CD8-positive, alpha-beta memory T cell (primary cell): ENCODE results near the gene SCG5. TPM values are rescaled to one million over a fixed set of nuclear protein-coding genes. Genes with fewer than 3 reads are reported as not detected.

Experiments
- CTCF ChIA-PET: fragments of 350-600 bp; sonication (Branson Sonifier 250); formaldehyde crosslinking; loops from one replicate; lab custom pipeline; 2021; ENCODE audit warnings: antibody characterized with exemption; lab: Charles Lee
- POLR2A ChIA-PET: fragments of 350-600 bp; sonication (Branson Sonifier 250); formaldehyde crosslinking; loops from one replicate; lab custom pipeline; 2021; ENCODE audit warnings: antibody characterized with exemption; lab: Charles Lee
- DNase-seq, 5 donors: peaks; one replicate each; pipeline versions ENCODE4 v3.0.0 to v3.0.0-alpha.2; 2020 to 2022; ENCODE audit warnings: mixed read lengths in 1 of 5
- H3K27ac ChIP-seq: one replicate; pipeline ENCODE4 v1.7.0; 2013; ENCODE audit warnings: low read depth, mild to moderate bottlenecking, low read length, moderate library complexity
- H3K27me3 ChIP-seq: 2 replicates; pipeline ENCODE4 v1.7.0; 2013; ENCODE audit warnings: low read length, mild to moderate bottlenecking; ENCODE audit not compliant: insufficient read depth, poor library complexity, severe bottlenecking
- H3K36me3 ChIP-seq: 2 replicates; pipeline ENCODE4 v1.7.0; 2013; ENCODE audit warnings: mild to moderate bottlenecking, low read length, moderate library complexity; ENCODE audit not compliant: insufficient read depth
- H3K4me1 ChIP-seq: 2 replicates; pipeline ENCODE4 v1.7.0; 2013; ENCODE audit warnings: mild to moderate bottlenecking, low read length, moderate library complexity; ENCODE audit not compliant: insufficient read depth
- H3K4me3 ChIP-seq: 2 replicates; pipeline ENCODE4 v1.7.0; 2013; ENCODE audit warnings: mild to moderate bottlenecking, low read length
- H3K9me3 ChIP-seq: 2 replicates; pipeline ENCODE4 v1.7.0; 2013; ENCODE audit warnings: mild to moderate bottlenecking, low read length
- H3K27ac Mint-ChIP-seq, 8 donors: one replicate each; pipeline ENCODE4 v1.8.0; 2020 to 2021; ENCODE audit warnings: mixed read lengths in 8 of 8, mild to moderate bottlenecking in 6 of 8, inconsistent platforms in 3 of 8, moderate library complexity in 3 of 8
- H3K27me3 Mint-ChIP-seq, 2 donors: one replicate each; pipeline ENCODE4 v1.8.0; 2020 to 2021; ENCODE audit warnings: mixed read lengths in 2 of 2, mild to moderate bottlenecking in 1 of 2, moderate library complexity in 1 of 2
- H3K36me3 Mint-ChIP-seq, 3 donors: one replicate each; pipeline ENCODE4 v1.8.0; 2020 to 2021; ENCODE audit warnings: mixed read lengths in 3 of 3, inconsistent platforms in 1 of 3, mild to moderate bottlenecking in 1 of 3
- H3K4me1 Mint-ChIP-seq, 3 donors: one replicate each; pipeline ENCODE4 v1.8.0; 2020 to 2021; ENCODE audit warnings: mixed read lengths in 3 of 3, inconsistent platforms in 1 of 3, mild to moderate bottlenecking in 1 of 3
- H3K4me3 Mint-ChIP-seq, 7 donors: one replicate each; pipeline ENCODE4 v1.8.0; 2020 to 2021; ENCODE audit warnings: mixed read lengths in 7 of 7, mild to moderate bottlenecking in 6 of 7, moderate library complexity in 4 of 7, inconsistent platforms in 2 of 7
- H3K9me3 Mint-ChIP-seq, 5 donors: one replicate each; pipeline ENCODE4 v1.8.0; 2020 to 2022; ENCODE audit warnings: mixed read lengths in 5 of 5, mild to moderate bottlenecking in 3 of 5, moderate library complexity in 2 of 5, inconsistent platforms in 1 of 5
- polyA plus RNA-seq: library from polyadenylated mRNA; unstranded; fragments of 300-500 nt; fragmentation: Illumina TruSeq; gene quantifications from one replicate; pipeline ENCODE4 v1.2.3, GENCODE V29; 2021
- total RNA-seq, 2 experiments: library from RNA; stranded (reverse); gene quantifications; one replicate each; pipeline ENCODE4 v1.2.3, GENCODE V29; 2021

SCG5 gene
- total and polyA plus RNA-seq, 3 experiments from 2014 or later: 0.24 to 0.28 TPM; not detected in 1

DNA sequence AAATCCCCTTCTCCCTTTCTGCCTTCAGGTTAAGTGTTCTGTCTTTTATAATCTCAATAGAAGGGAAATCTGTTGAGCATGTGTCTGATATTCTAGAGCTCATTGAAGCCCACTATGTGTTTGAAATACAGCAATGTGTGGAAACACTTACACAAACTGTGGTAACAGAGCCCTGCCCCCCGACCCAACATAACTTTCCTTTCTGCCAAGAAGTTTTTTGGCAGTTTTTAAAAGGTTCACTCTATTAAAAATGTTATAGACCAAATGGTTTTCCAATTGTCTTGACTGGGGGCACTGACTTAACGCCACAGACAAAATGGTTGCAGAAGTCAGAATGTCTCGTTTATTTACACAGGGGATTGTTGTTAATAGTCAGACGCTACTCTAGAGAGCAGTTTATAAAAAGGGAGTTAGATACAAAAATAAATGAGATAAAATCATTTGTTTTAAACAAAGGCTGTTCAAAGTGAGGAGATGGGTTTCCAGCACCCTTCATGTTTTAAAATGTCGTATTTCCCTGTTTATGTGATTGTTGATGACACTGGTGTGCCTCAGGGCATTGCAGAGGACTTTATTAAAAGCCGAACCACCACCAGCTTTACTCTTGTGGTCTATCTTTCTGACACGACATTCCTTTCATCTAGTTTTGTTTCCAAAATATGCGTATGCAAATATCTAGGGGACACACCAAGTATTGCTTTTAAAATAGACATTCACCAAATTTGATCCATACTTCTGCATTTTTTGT, 49.6 kb downstream of the SCG5 start:
- Histone ChIP-seq H3K4me3 (no peak overlapping the region), H3K36me3 (no peaks in the 10 kb centered on the region), H3K27ac (no peak overlapping the region), H3K9me3 (no peaks in the 10 kb centered on the region), H3K27me3 (no peaks in the 10 kb centered on the region), H3K4me1 (no peaks in the 10 kb centered on the region)
- Mint-ChIP-seq H3K27ac (no peak overlapping the region), H3K4me1 (no peaks in the 10 kb centered on the region), H3K27me3 (no peaks in the 10 kb centered on the region), H3K4me3 (no peak overlapping the region), H3K36me3 (no peaks in the 10 kb centered on the region), H3K9me3 (peaks cover 0 to 3% (median 0%) of the 10 kb centered on the region in 5 donors)
- DNase-seq: no peak
- CTCF ChIA-PET: interaction anchor here (1.4 kb wide), 1 partner anchor 10 kb away, joined by 3 read pairs; no protein-coding TSS in a partner anchor
- POLR2A ChIA-PET: no interaction called here

DNA sequence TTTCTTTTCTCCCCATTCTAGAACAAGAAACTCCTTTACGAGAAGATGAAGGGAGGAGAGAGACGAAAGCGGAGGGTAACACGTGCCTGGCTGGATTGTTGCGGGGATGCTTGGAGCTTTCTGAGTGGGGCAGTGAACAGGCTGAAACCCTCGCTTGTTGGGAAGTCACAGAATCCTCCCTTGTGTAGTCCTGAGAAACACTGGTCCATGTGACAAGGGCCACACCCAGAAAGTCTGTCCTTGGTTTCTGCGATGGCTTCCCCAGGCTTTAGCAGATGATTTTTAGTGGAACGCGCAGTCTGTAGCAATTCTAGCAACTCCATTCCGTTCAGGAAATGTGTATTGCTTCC, 50.2 kb downstream of the SCG5 start:
- DNase-seq: no peak
- H3K27ac Mint-ChIP-seq: no peak overlapping the region
- H3K27me3 Mint-ChIP-seq: no peaks in the 10 kb centered on the region
- POLR2A ChIA-PET: no interaction called here
- H3K4me1 Mint-ChIP-seq: no peaks in the 10 kb centered on the region
- no peak overlapping the region for H3K4me3 Mint-ChIP-seq
- CTCF ChIA-PET: no interaction called here
- Histone ChIP-seq H3K9me3 (no peaks in the 10 kb centered on the region), H3K27ac (no peak overlapping the region), H3K4me3 (no peak overlapping the region), H3K27me3 (no peaks in the 10 kb centered on the region), H3K36me3 (no peaks in the 10 kb centered on the region), H3K4me1 (no peaks in the 10 kb centered on the region)
- H3K36me3 Mint-ChIP-seq: no peaks in the 10 kb centered on the region
- no peaks in the 10 kb centered on the region for H3K9me3 Mint-ChIP-seq

GRCh38 chr15:32692286-32692685, 50.8 kb downstream of the SCG5 start:
- no peaks in the 10 kb centered on the region for H3K36me3 Mint-ChIP-seq

DNA sequence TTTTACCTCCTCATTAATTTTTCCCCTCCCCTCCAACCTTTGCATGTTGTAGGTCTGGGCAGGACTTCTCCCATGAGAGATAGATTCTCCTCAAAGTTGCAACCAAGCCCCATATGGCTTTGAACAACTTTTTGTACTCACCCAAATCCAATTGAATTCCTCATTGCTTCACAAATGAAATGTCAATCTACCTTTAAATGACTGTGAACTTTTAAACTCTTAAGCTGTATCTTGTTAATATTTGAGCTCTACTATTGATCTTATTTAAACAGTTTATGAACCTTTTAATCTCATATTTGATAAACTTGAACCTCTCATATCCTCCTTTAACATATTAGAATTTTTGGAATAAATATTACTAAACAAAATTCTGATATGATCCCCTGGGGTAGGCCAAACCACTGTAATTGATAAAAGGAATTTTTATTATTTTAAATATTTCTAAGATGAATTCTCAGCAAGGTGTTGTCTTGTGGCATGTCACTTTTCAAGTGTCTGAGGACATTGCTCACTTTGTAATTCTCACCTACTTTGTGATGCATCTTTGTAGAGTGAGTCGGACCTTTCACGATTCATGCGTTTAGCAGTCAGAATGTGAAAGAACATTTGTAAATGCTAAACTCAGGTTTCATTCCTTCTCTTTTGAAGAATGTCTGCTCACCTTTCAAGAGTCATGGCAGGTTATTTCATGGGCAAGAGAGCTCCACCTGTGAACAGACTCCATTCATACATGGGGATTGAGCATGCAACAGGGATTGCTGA, 52.9 kb downstream of the SCG5 start:
- POLR2A ChIA-PET: no interaction called here
- Mint-ChIP-seq H3K36me3 (no peaks in the 10 kb centered on the region), H3K27me3 (peaks cover 3 to 10% of the 10 kb centered on the region in 2 donors), H3K4me3 (no peak overlapping the region), H3K4me1 (no peaks in the 10 kb centered on the region), H3K27ac (no peak overlapping the region), H3K9me3 (no peaks in the 10 kb centered on the region)
- Histone ChIP-seq H3K27me3 (no peaks in the 10 kb centered on the region), H3K4me1 (no peaks in the 10 kb centered on the region), H3K4me3 (no peak overlapping the region), H3K27ac (no peak overlapping the region), H3K36me3 (no peaks in the 10 kb centered on the region), H3K9me3 (no peaks in the 10 kb centered on the region)
- CTCF ChIA-PET: no interaction called here
- DNase-seq: no peak

More at GRCh38 chr15:32692286-32692685, 50.8 kb downstream of the SCG5 start:
- Mint-ChIP-seq H3K27me3 (no peaks in the 10 kb centered on the region), H3K4me3 (no peak overlapping the region), H3K9me3 (no peaks in the 10 kb centered on the region), H3K4me1 (no peaks in the 10 kb centered on the region), H3K27ac (no peak overlapping the region)
- H3K9me3 ChIP-seq: no peaks in the 10 kb centered on the region
- no peak for DNase-seq
- H3K4me1 ChIP-seq: no peaks in the 10 kb centered on the region
- H3K4me3 ChIP-seq: no peak overlapping the region
- H3K27ac ChIP-seq: no peak overlapping the region
- no peaks in the 10 kb centered on the region for H3K36me3 ChIP-seq
- H3K27me3 ChIP-seq: no peaks in the 10 kb centered on the region
- CTCF ChIA-PET: no interaction called here
- POLR2A ChIA-PET: no interaction called here

DNA sequence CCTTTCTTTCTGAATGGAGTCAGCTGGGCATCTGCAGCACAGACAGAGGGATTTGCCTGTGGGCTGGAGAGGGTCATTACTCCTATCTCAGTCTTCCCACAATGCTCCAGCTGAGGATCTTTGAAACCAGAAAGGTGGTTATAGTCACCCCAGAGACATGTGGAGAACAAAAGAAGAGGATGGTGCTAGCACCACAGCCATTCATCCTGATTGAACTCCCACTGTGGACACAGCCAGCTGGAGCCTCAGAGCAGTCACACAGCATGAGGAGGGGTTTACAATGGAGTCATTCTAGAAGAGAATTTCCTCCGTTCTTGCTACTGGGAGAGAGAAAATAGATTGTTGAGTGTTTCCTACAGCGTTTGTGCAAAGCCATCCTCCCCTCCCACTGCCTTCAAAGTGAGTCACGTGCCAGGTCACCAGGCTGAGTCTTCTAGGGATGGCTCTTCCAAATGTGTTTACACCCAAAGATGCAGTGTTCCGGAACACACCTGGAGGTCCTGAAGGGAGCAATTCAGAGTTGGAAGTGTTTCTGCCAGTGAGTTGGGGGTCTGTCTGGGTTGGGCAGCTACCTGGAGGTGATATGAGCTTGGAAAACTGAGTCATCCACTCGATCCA, 57.4 kb downstream of the SCG5 start:
- H3K4me1 ChIP-seq: no peaks in the 10 kb centered on the region
- no peak for DNase-seq
- no peaks in the 10 kb centered on the region for H3K9me3 ChIP-seq
- no peaks in the 10 kb centered on the region for H3K27me3 ChIP-seq
- H3K4me3 ChIP-seq: no peak overlapping the region
- Mint-ChIP-seq H3K36me3 (no peaks in the 10 kb centered on the region), H3K4me1 (no peaks in the 10 kb centered on the region), H3K27ac (no peak overlapping the region), H3K4me3 (no peak overlapping the region), H3K27me3 (peaks cover 4 to 34% of the 10 kb centered on the region in 2 donors), H3K9me3 (no peaks in the 10 kb centered on the region)
- ChIA-PET CTCF (no interaction called here), POLR2A (no interaction called here)
- H3K36me3 ChIP-seq: no peaks in the 10 kb centered on the region
- no peak overlapping the region for H3K27ac ChIP-seq

DNA sequence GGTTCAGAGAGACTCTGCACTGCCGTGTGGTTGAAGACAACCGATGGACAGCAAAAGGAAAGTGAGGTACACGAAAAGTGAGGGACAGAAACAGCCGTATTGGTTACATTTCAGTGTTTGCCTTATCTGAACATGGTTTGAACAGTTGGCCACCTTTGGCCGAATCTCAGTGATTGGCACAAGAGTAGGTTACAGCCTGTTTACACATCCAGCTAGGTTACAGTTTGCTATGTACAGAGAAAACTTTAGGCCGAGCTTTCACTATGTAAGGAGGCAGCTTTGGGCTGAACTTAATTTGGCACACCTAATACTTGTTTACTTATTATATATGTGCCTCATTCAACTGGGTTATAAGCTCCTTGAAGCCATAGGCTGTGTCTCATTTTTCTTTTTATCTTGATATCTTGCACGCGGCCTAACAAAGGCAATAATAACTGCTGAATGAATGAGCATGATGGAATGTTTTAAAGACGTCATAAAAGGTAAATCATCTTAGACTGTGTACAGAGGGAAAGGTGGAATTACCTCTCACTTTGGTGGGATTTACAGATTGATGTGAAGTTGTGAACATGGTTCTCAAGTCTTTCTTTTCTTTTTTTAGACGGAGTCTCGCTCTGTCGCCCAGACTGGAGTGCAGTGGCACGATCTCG, 59.1 kb downstream of the SCG5 start:
- Histone ChIP-seq H3K4me1 (no peaks in the 10 kb centered on the region), H3K9me3 (no peaks in the 10 kb centered on the region), H3K36me3 (no peaks in the 10 kb centered on the region), H3K27me3 (no peaks in the 10 kb centered on the region), H3K27ac (no peak overlapping the region), H3K4me3 (no peak overlapping the region)
- Mint-ChIP-seq H3K4me3 (no peak overlapping the region), H3K27me3 (peaks cover 4 to 39% of the 10 kb centered on the region in 2 donors), H3K9me3 (no peaks in the 10 kb centered on the region), H3K36me3 (no peaks in the 10 kb centered on the region), H3K27ac (no peak overlapping the region), H3K4me1 (no peaks in the 10 kb centered on the region)
- DNase-seq: no peak
- CTCF ChIA-PET: no interaction called here
- POLR2A ChIA-PET: no interaction called here

GRCh38 chr15:32701863-32702262, 60.4 kb downstream of the SCG5 start:
- H3K4me3 Mint-ChIP-seq: no peak overlapping the region
- peaks cover 4 to 43% of the 10 kb centered on the region in 2 donors for H3K27me3 Mint-ChIP-seq
- no peak overlapping the region for H3K4me3 ChIP-seq
- H3K36me3 ChIP-seq: no peaks in the 10 kb centered on the region
- no peak overlapping the region for H3K27ac Mint-ChIP-seq
- CTCF ChIA-PET: no interaction called here
- no peak overlapping the region for H3K27ac ChIP-seq
- no peaks in the 10 kb centered on the region for H3K36me3 Mint-ChIP-seq
- no peaks in the 10 kb centered on the region for H3K9me3 ChIP-seq
- no peaks in the 10 kb centered on the region for H3K4me1 ChIP-seq
- H3K4me1 Mint-ChIP-seq: no peaks in the 10 kb centered on the region
- no peak for DNase-seq
- no peaks in the 10 kb centered on the region for H3K27me3 ChIP-seq
- H3K9me3 Mint-ChIP-seq: no peaks in the 10 kb centered on the region
- POLR2A ChIA-PET: no interaction called here
